ENCODE measurements around the gene ALDH18A1.
"Not testable (repeated sequence)": the region's sequence is repeated elsewhere in the genome, so short reads cannot be mapped to it uniquely, and the experiment has no call there.

ALDH18A1 gene

DNA sequence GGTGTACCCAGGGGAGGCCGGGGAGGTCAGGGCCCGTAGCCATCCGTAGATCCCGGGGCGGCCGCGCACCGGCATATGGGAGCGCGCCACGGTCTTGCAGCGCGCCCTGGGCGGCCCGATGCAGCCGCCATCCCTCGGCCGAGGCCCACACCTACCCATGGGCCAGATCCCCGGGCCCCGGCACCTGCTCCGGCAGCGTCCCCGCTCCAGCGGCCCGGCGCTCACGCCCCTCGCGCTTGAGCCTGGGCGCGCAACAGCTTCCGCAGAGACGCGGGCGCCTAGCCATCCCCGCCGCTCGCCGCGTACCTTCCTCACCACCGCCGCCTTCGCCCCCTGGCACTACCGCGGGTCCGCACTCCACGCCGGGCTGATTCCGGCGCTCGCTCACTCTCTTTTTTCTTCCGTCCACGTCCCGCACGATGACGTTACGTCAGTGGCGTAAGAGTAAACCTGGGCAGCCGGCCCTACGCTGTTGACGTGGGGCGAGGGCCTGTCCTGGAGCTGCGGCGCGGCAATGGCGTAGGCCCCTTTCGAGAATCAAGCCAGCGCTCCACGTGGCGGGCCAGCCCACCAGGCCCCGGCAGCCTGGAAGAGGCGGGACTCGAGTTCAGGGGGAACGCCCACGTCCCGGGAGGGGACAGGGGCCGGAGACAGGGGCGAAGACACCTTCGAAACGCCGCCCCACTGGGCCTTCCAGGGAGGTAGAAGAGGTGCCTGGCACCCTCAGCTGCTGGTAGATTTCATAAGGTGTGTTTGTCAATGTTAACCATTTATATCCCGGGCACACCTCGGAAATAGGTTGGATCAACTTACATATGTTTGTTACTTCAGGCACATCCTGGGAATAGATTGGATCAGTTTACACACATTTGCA, at the start of gene ALDH18A1:
TSS of gene ALDH18A1 (minus strand) at position 421 of the 874 bp plus-strand sequence. CDS start 3,334 bp downstream, outside the sequence.
- peak; percentile 97 for DNase-seq

- DNase-seq: no peak
Observed at GRCh38 chr10:95698415-95698814, 41.9 kb upstream of the ALDH18A1 start.

- no peak for DNase-seq
Observed at GRCh38 chr10:95697429-95697828, 40.9 kb upstream of the ALDH18A1 start.

DNA sequence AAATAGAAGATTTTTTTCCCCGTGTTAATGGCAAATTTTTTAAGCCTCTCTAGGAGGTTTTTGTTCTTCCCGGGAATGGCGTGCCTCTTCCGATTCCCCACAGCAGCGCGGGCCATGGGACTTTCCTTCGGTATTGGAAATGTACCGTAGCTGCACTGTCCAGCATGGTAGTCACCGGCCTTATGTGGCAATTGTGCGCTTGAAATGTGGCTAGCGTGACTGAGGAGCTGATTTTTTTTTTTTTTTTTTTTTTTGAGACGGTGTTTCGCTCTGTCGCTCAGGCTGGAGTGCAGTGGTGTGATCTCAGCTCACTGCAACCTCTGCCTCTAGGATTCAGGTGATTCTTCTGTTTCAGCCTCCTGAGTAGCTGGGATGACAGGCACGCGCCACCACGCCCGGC, 38.2 kb upstream of the ALDH18A1 start:
- DNase-seq: no peak

DNA sequence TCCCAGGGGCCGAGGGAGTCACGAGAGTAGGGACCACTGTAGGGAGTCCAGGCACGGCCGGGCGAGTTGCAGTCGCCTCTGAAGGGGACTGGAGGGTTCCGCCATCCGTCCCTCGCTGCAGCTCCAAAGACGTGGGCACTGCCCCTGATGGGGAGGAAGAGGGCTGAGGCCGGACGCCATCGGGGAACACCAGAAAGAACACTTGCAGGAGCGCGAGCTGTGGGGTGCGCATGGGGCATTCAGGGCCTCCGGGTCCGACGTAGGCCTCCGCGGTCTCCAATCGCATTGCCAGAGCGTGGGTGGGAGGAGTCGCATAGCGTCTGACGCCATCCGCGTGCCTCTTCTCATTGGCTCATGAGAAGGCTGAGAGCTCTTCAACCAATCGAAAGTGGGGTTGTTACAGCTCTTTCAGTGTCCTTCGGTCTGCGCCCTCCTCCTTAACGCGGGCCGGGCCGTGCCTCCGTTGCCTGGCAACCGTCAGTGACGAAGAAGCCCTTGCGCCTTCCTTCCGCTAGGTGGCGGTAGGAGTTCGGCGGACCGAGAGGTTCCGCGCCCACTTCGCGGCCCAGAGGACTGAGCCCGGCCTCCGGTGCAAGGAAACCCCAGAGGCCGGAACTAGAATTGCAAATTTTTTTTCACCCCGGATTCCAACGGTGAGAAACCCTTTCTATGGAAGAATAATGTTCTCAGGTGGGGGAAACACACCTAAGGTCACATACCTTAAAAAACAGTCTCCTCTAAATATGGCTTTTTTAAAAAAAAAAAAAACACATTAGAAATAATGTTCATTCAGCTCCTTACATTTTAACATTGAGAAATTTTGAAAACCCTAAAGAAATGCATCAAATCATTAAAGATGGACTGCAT, 37.4 kb upstream of the ALDH18A1 start, which contains the start of gene TCTN3:
TSS of gene TCTN3 (minus strand) at position 260 of the 867 bp plus-strand sequence. CDS start at position 232, 28 bp downstream.
- peak; percentile 94 for DNase-seq

GRCh38 chr10:95693071-95693667, 36.7 kb upstream of the ALDH18A1 start:
- no peak for DNase-seq

GRCh38 chr10:95691281-95691680, 34.8 kb upstream of the ALDH18A1 start:
- DNase-seq: no peak

DNA sequence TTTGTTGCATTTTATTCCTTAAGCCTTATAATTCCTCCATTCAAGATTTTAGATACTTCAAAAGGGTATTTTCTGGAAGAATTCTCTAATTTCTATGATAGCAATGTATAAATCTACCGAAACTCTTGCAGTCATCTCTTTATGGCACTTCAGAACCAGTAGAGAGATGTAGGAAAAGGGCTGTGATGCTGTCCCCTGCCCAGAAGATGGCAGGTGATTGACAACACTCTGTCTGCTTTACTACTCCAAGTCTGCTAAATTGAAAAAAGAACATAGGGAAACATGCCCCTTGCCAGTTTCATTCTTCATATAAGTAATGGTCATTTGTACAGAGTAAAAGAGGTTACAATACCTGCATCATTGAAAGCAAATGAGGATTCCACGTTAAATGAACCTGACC, 32.1 kb upstream of the ALDH18A1 start:
- no peak for DNase-seq

- no peak for DNase-seq
Observed at GRCh38 chr10:95683966-95684365, 27.5 kb upstream of the ALDH18A1 start.

DNA sequence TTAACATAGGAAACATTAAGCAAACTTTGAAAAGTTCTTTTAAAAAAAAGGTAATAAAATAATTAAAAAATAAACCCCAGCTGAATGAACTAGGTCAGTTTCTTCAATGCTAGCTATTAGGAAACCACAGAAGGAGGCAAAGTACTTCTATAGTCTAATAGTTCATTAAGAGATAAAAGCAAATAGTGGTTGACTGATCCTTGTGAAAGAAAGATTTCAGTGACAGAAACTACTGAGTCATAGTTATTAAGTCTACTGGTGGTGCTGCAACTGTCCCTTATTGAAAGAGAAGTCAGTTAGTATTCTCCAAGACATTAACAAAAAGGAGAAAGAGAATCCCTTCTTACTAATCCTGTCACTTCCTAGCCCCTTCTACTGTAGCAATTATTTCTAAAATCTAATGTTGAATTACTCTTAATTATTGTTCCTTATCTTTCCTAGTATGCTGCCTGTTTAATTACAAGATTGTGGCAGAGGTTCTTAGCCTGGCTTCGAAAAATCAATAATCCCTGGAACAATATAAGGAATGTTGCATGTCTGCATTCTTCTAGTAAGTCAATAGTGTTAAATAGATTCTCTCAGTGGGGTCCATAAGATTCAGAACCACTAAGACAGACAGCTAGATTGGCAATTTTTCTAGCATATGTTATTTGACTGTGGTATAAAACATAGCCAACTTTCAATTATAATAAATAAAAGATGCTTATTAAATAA, 19.0 kb upstream of the ALDH18A1 start:
- no peak for DNase-seq

- no peak for DNase-seq
Observed at GRCh38 chr10:95674643-95675042, 18.1 kb upstream of the ALDH18A1 start.

DNA sequence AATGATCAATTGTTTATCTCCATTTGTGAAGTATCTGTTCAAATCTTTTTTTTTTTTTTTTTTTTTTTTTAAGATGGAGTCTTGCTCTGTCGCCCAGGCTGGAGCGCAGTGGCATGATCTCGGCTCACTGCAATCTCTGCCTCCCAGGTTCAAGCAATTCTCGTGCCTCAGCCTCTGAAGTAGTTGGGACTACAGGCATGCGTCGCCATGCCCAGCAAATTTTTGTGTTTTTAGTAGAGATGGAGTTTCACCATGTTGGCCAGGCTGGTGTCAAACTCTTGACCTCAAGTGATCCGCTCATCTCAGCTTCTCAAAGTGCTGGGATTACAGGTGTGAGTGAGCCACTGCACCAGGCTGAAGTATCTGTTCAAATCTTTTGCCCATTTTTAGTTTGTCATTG, 16.1 kb upstream of the ALDH18A1 start:
- DNase-seq: not testable (repeated sequence)

- DNase-seq: no peak
Observed at GRCh38 chr10:95664543-95664942, 8.0 kb upstream of the ALDH18A1 start.

DNA sequence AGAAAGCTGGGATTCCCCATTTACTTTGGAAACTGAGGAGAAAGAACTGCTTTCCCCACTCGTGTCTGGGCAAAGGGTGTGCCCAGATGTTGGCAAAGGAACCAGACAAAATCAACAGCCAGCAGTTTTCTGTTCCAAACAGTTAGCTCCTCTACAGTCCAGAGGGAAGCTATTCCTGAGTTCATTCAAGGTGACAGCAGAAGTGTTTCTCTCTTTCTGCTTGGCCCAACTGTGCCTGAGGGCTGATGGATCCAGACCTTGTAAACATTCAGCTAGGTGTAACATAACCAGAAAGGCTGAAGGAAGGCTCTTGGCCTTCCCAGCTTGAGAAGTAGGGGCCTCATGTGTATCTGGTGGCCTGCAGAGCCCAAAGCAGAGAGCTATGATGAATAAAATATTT, 7.0 kb upstream of the ALDH18A1 start:
- DNase-seq: no peak

- no peak for DNase-seq
Observed at GRCh38 chr10:95661818-95662217, 5.3 kb upstream of the ALDH18A1 start.

DNA sequence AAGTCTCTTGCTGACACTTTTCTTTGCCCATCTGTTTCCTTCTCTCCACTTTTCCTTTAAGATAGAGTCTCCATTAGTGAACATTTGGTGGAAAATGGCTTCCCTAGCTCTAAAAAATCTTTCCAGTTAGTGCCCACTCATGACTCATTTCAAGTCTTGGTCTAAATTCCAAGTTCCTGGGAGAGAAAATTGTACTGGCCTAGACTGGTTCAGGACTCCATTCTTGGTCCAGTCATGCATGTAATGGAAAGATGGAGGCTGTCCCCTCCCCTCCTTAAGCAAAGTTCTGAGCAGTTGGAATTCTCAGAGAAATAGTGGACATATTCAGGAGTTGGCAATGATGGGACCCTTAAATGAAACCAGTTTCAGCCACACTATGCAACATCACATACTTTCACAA, 3.8 kb upstream of the ALDH18A1 start:
- DNase-seq: no peak

GRCh38 chr10:95657250-95657649, 739 bp upstream of the ALDH18A1 start:
- DNase-seq: no peak

- DNase-seq: no peak
Observed at GRCh38 chr10:95655571-95656290, 780 bp downstream of the ALDH18A1 start.

- no peak for DNase-seq
Observed at GRCh38 chr10:95653895-95654294, 2.6 kb downstream of the ALDH18A1 start.

- no peak for DNase-seq
Observed at GRCh38 chr10:95651346-95652060, 5.0 kb downstream of the ALDH18A1 start.

DNA sequence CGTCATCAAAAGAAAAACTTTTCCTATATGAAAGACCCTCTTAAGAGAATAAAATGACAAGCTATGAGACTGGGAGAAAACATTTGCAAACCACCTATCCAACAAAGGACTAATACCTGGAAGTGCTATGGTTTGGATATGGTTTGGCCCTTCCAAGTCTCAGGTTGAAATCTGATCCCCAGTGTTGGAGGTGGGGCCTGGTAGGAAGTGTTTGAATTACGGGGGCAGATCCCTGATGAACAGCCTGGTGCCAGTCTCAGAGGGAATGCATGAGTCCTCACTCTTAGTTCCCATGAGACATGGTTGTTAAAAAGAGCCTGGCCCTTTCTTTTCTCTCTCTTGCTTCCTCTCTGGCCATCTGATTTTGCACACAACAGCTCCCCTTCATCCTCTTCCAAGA, 6.3 kb downstream of the ALDH18A1 start:
- no peak for DNase-seq
